HG03025 (cell line): ENCODE data around the gene KDM1B.

ENCODE experiments used
- ATAC-seq: cut with Tn5 transposase; IDR thresholded peaks from one replicate; pipeline ENCODE4 v1.9.1; 2021; ENCODE audit warnings: mild to moderate bottlenecking, moderate library complexity; ENCODE audit not compliant: unreplicated experiment, low FRiP score

KDM1B gene

GRCh38 chr6:18259675-18260447 is 104.6 kb downstream of the KDM1B start:
- ATAC-seq, result no peak

- peak; percentile 30 for ATAC-seq
These were observed 105.4 kb downstream of the KDM1B start for GRCh38 chr6:18260448-18261106.

- ATAC-seq, result no peak
These were observed 106.7 kb downstream of the KDM1B start for GRCh38 chr6:18261877-18262276.

- ATAC-seq, result peak; percentile 70
These were observed 107.6 kb downstream of the KDM1B start for GRCh38 chr6:18262702-18263417.

GRCh38 chr6:18263418-18264218 is 108.4 kb downstream of the KDM1B start:
- ATAC-seq, result no peak

GRCh38 chr6:18264219-18264922 is 109.1 kb downstream of the KDM1B start, which contains the start of gene DEK:
TSS of gene DEK (minus strand) at chr6:18264530. CDS start at chr6:18263987, 543 bp downstream.
- no peak for ATAC-seq

- no peak for ATAC-seq
These were observed 109.7 kb downstream of the KDM1B start for GRCh38 chr6:18264923-18265377.

- ATAC-seq, result no peak
These were observed 110.7 kb downstream of the KDM1B start for GRCh38 chr6:18265787-18266522.

- no peak for ATAC-seq
These were observed 111.3 kb downstream of the KDM1B start for GRCh38 chr6:18266523-18266912.

GRCh38 chr6:18268066-18268465 is 112.8 kb downstream of the KDM1B start:
- ATAC-seq, result no peak

- ATAC-seq, result no peak
These were observed 114.0 kb downstream of the KDM1B start for GRCh38 chr6:18269253-18269652.

- no peak for ATAC-seq
These were observed 114.5 kb downstream of the KDM1B start for GRCh38 chr6:18269717-18270116.

- no peak for ATAC-seq
These were observed 115.0 kb downstream of the KDM1B start for GRCh38 chr6:18270216-18270615.
